ENCODE results near the gene PPP2R2C.

DNA sequence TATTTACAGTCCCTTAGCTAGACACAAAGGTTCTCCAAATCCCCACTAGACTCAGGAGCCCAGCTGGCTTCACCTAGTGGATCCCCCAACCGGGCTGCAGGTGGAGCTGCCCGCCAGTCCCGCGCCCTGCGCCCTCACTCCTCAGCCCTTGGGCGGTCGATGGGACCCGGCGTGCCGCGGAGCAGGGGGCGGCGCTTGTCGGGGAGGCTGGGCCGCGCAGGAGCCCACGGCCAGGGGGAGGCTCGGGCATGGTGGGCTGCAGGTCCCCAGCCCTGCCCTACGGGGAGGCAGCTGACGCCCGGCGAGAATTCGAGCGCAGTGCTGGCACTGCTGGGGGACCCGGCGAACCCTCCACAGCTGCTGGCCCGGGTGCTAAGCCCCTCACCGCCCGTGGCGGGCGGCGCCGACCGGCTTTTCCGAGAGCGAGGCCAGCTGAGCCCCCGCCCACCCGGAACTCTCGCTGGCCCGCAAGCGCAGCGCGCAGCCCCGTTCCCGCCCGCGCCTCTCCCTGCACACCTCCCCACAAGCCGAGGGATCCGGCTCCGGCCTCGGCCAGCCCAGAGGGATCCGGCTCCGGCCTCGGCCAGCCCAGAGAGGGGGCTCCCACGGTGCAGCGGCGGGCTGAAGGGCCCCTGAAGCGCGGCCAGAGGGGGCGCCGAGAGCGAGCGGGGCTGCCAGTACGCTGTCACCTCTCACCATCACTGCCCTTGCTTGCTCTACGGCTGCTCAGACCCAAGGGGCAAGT lies 163.3 kb downstream of the PPP2R2C start:
- TF ChIP-seq, protein P1, sequence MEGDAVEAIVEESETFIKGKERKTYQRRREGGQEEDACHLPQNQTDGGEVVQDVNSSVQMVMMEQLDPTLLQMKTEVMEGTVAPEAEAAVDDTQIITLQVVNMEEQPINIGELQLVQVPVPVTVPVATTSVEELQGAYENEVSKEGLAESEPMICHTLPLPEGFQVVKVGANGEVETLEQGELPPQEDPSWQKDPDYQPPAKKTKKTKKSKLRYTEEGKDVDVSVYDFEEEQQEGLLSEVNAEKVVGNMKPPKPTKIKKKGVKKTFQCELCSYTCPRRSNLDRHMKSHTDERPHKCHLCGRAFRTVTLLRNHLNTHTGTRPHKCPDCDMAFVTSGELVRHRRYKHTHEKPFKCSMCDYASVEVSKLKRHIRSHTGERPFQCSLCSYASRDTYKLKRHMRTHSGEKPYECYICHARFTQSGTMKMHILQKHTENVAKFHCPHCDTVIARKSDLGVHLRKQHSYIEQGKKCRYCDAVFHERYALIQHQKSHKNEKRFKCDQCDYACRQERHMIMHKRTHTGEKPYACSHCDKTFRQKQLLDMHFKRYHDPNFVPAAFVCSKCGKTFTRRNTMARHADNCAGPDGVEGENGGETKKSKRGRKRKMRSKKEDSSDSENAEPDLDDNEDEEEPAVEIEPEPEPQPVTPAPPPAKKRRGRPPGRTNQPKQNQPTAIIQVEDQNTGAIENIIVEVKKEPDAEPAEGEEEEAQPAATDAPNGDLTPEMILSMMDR (conservative IDR thresholded peaks at IDR 0.05 in 1 of 2, IDR thresholded peaks at IDR 0.05 in 1 of 2; ENCODE audit: extremely low read depth in 1 of 2, insufficient read depth in 1 of 2, low read depth in 1 of 2, low read length in 2 of 2): peak in 1 of 2 donors; percentile 12
- TF ChIP-seq EZH2 (IDR thresholded peaks at IDR 0.05; ENCODE audit: borderline replicate concordance, low read length): no peak

All from mammary epithelial cell (primary cell).